ENCODE data around the gene FER. TPM values are rescaled to one million over a fixed set of nuclear protein-coding genes. Genes with fewer than 3 reads are reported as not detected.

The FER gene
- total RNA-seq, 2 experiments from 2014 or later = 14.2 to 15.9 TPM

GRCh38 chr5:108878756-108879155 is 131.1 kb downstream of the FER start:
- no peak for ATAC-seq (ENCODE audit: poor library complexity)

GRCh38 chr5:108881133-108881532 is 133.4 kb downstream of the FER start:
- no peak overlapping the region for H3K4me3 Mint-ChIP-seq
- H3K27me3 ChIP-seq (ENCODE audit: control insufficient read depth in 1 of 2, insufficient read depth in 2 of 2, low read length in 2 of 2) = no peaks in the 10 kb centered on the region
- H3K4me1 Mint-ChIP-seq (ENCODE audit: low read depth) = no peaks in the 10 kb centered on the region
- H3K9me3 Mint-ChIP-seq = no peaks in the 10 kb centered on the region
- ChIA-PET CTCF (no interaction called here), POLR2A (no interaction called here)
- H3K27me3 Mint-ChIP-seq = no peaks in the 10 kb centered on the region
- H3K36me3 ChIP-seq (ENCODE audit: insufficient read depth, low read length) = no peaks in the 10 kb centered on the region
- intact Hi-C loops (cut with DNase I, micrococcal nuclease) = no loop called here
- DNase-seq = no peak
- peaks cover 14% of the 10 kb centered on the region for H3K36me3 Mint-ChIP-seq (ENCODE audit: low read depth)
- no peak overlapping the region for H3K4me3 ChIP-seq (ENCODE audit: low read length)
- H3K4me1 ChIP-seq (ENCODE audit: insufficient read depth, low read length) = no peaks in the 10 kb centered on the region
- H3K27ac ChIP-seq (ENCODE audit: low read depth in 1 of 2, low read length in 2 of 2) = no peak overlapping the region
- H3K27ac Mint-ChIP-seq = no peak overlapping the region
- H3K9me3 ChIP-seq (ENCODE audit: control insufficient read depth in 1 of 2, insufficient read depth in 1 of 2, low read length in 2 of 2) = no peaks in the 10 kb centered on the region
- no peak for TF ChIP-seq CTCF (IDR thresholded peaks at IDR 0.05)
- ATAC-seq (ENCODE audit: poor library complexity) = no peak

More at GRCh38 chr5:108878756-108879155, 131.1 kb downstream of the FER start:
- H3K36me3 ChIP-seq (ENCODE audit: insufficient read depth, low read length) = no peaks in the 10 kb centered on the region
- no peak overlapping the region for H3K27ac Mint-ChIP-seq
- intact Hi-C loops (cut with DNase I, micrococcal nuclease) = no loop called here
- no peaks in the 10 kb centered on the region for H3K27me3 ChIP-seq (ENCODE audit: control insufficient read depth in 1 of 2, insufficient read depth in 2 of 2, low read length in 2 of 2)
- H3K27me3 Mint-ChIP-seq = no peaks in the 10 kb centered on the region
- no peak overlapping the region for H3K4me3 ChIP-seq (ENCODE audit: low read length)
- no peaks in the 10 kb centered on the region for H3K4me1 ChIP-seq (ENCODE audit: insufficient read depth, low read length)
- POLR2A ChIA-PET = no interaction called here
- H3K4me3 Mint-ChIP-seq = no peak overlapping the region
- no peaks in the 10 kb centered on the region for H3K9me3 Mint-ChIP-seq
- peaks cover 10% of the 10 kb centered on the region for H3K36me3 Mint-ChIP-seq (ENCODE audit: low read depth)
- TF ChIP-seq CTCF (IDR thresholded peaks at IDR 0.05) = no peak
- H3K27ac ChIP-seq (ENCODE audit: low read depth in 1 of 2, low read length in 2 of 2) = no peak overlapping the region
- DNase-seq = no peak
- no peaks in the 10 kb centered on the region for H3K4me1 Mint-ChIP-seq (ENCODE audit: low read depth)
- no peaks in the 10 kb centered on the region for H3K9me3 ChIP-seq (ENCODE audit: control insufficient read depth in 1 of 2, insufficient read depth in 1 of 2, low read length in 2 of 2)
- CTCF ChIA-PET = no interaction called here

- Mint-ChIP-seq H3K9me3 (no peaks in the 10 kb centered on the region), H3K4me1 (ENCODE audit: low read depth) (no peaks in the 10 kb centered on the region), H3K27ac (no peak overlapping the region), H3K27me3 (no peaks in the 10 kb centered on the region), H3K4me3 (no peak overlapping the region), H3K36me3 (ENCODE audit: low read depth) (peaks cover 10% of the 10 kb centered on the region)
- H3K27me3 ChIP-seq (ENCODE audit: control insufficient read depth in 1 of 2, insufficient read depth in 2 of 2, low read length in 2 of 2) = no peaks in the 10 kb centered on the region
- no peak for TF ChIP-seq CTCF (IDR thresholded peaks at IDR 0.05)
- H3K4me1 ChIP-seq (ENCODE audit: insufficient read depth, low read length) = no peaks in the 10 kb centered on the region
- DNase-seq (no peak), ATAC-seq (ENCODE audit: poor library complexity) (no peak)
- H3K4me3 ChIP-seq (ENCODE audit: low read length) = no peak overlapping the region
- ChIA-PET CTCF (no interaction called here), POLR2A (no interaction called here)
- no peaks in the 10 kb centered on the region for H3K36me3 ChIP-seq (ENCODE audit: insufficient read depth, low read length)
- H3K27ac ChIP-seq (ENCODE audit: low read depth in 1 of 2, low read length in 2 of 2) = no peak overlapping the region
- intact Hi-C loops (cut with DNase I, micrococcal nuclease) = no loop called here
- H3K9me3 ChIP-seq (ENCODE audit: control insufficient read depth in 1 of 2, insufficient read depth in 1 of 2, low read length in 2 of 2) = no peaks in the 10 kb centered on the region
These were observed 137.0 kb downstream of the FER start for GRCh38 chr5:108884736-108885135.
